Upper lobe of left lung (tissue), 6 donors: Measurements from ENCODE around the gene KLHL33. TPM values are rescaled to one million over a fixed set of nuclear protein-coding genes. Genes with fewer than 3 reads are reported as not detected.
A peak's percentile ranks its signal among the peaks of the same experiment; 100 is the strongest.

Experiments
- ATAC-seq, 2 donors: fragments of 200-7000 bp; cut with Tn5 transposase; one replicate each; pipeline ENCODE4 v1.9.1; 2022; ENCODE audit warnings: mild to moderate bottlenecking in 2 of 2, moderate library complexity in 2 of 2; ENCODE audit not compliant: low FRiP score in 2 of 2
- DNase-seq, 2 donors: peaks; one replicate each; pipeline ENCODE4 v3.0.0-alpha.2; 2019 to 2020
- H3K27ac ChIP-seq, 4 donors: fragments of 200-600 bp; sonication (generic); one replicate each; pipeline ENCODE4 v1.5.1; 2016 to 2019
- H3K27me3 ChIP-seq, 4 donors: fragments of 200-600 bp; sonication (generic); one replicate each; pipeline ENCODE4 v1.5.1; 2017 to 2019
- H3K36me3 ChIP-seq, 4 donors: fragments of 200-600 bp; sonication (generic); one replicate each; pipeline ENCODE4 v1.5.1; 2016 to 2019
- H3K4me1 ChIP-seq, 4 donors: fragments of 200-600 bp; sonication (generic); one replicate each; pipeline ENCODE4 v1.5.1; 2018 to 2019
- H3K4me3 ChIP-seq, 4 donors: fragments of 200-600 bp; sonication (generic); one replicate each; pipeline ENCODE4 v1.5.1; 2017 to 2019; ENCODE audit warnings: mild to moderate bottlenecking in 2 of 4, moderate library complexity in 1 of 4
- H3K9me3 ChIP-seq, 4 donors: fragments of 200-600 bp; sonication (generic); one replicate each; pipeline ENCODE4 v1.5.1; 2018 to 2019
- CTCF ChIP-seq, 6 experiments: fragments of 450-650 bp in 4 of 6; fragments of 200-600 bp in 2 of 6; sonication (generic) in 2 of 6; IDR thresholded peaks; one replicate each; pipeline ENCODE4 v1.5.1; 2016 to 2019; ENCODE audit warnings: antibody characterized with exemption in 6 of 6
- EP300 ChIP-seq, 4 donors: sonication (generic); formaldehyde crosslinking; IDR thresholded peaks; one replicate each; pipeline ENCODE4 v1.5.1; 2017; ENCODE audit warnings: antibody characterized with exemption in 4 of 4, control low read depth in 2 of 4
- POLR2A ChIP-seq, 4 donors: fragments of 450-650 bp; IDR thresholded peaks; one replicate each; pipeline ENCODE4 v1.5.1; 2016 to 2017; ENCODE audit warnings: antibody characterized with exemption in 4 of 4, mild to moderate bottlenecking in 2 of 4
- POLR2AphosphoS5 ChIP-seq, 2 donors: sonication (generic); formaldehyde crosslinking; IDR thresholded peaks; one replicate each; pipeline ENCODE4 v1.5.1; 2017; ENCODE audit warnings: antibody characterized with exemption in 2 of 2
- WGBS, 2 donors: methylation state at CpG; one replicate each; pipeline ENCODE4 v1.1.5; 2017 to 2018; 5-methylcytosine and 5-hydroxymethylcytosine counted together
- total RNA-seq, 6 donors: library from RNA; depleted of rRNA in 4 of 6; stranded (reverse); fragments of >200 nt in 4 of 6; gene quantifications; one replicate each; pipeline versions ENCODE4 v1.1.0 to v1.2.1, GENCODE V29; 2016 to 2021
- donor health status: DM: no; HTN: no; CAD: no; lungs with moderate emphysema.
- donor health status: DM: no; HTN: yes; CAD: no; lungs with severe emphysema.

KLHL33 gene
- total RNA-seq, 6 donors from 2014 or later: 0.22 to 0.60 (median 0.24) TPM; not detected in 3

- peaks cover 0 to 54% (median 37%) of the 10 kb centered on the region in 4 donors for H3K36me3 ChIP-seq
- DNase-seq (no peak), ATAC-seq (no peak)
- peaks cover 28 to 48% (median 37%) of the 10 kb centered on the region in 4 donors for H3K4me1 ChIP-seq
- H3K9me3 ChIP-seq: no peaks in the 10 kb centered on the region
- 84 to 87% methylated on average over 2 of the region's 2 CpGs for WGBS, 2 donors
- H3K4me3 ChIP-seq: no peak overlapping the region
- TF ChIP-seq POLR2AphosphoS5 (IDR thresholded peaks at IDR 0.05): no peak
- no peak overlapping the region for H3K27ac ChIP-seq
- no peaks in the 10 kb centered on the region for H3K27me3 ChIP-seq
Measured at GRCh38 chr14:20472536-20473169, 36.7 kb upstream of the KLHL33 start.

DNA sequence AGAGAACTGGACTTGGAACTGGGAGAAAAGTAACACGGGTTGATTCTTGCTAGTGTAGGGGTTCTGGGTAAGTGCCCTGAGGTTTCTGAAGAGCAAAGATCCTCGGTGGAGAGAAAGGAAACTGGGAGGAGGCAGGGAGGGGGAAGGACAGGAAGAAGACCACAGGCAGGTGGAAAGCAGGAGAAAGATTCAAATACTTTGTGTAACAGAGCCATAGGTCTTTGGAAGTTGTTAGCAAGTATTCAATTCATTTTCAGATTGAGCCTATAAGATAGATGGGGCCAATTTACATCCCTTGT lies 34.6 kb upstream of the KLHL33 start:
- H3K27me3 ChIP-seq: no peaks in the 10 kb centered on the region
- H3K9me3 ChIP-seq: no peaks in the 10 kb centered on the region
- H3K4me1 ChIP-seq: peaks cover 14 to 33% (median 22%) of the 10 kb centered on the region in 4 donors
- DNase-seq: no peak
- no peak for TF ChIP-seq CTCF (IDR thresholded peaks at IDR 0.05)
- TF ChIP-seq POLR2AphosphoS5 (IDR thresholded peaks at IDR 0.05): no peak
- TF ChIP-seq POLR2A (IDR thresholded peaks at IDR 0.05): no peak
- no peak for TF ChIP-seq EP300 (IDR thresholded peaks at IDR 0.05)
- H3K27ac ChIP-seq: peak overlapping the region; percentile 88 to 97 (median 94)
- no peak for ATAC-seq
- H3K4me3 ChIP-seq: peak overlapping the region; percentile 63 to 92 (median 88)
- 0 to 2% methylated on average over 2 of the region's 2 CpGs for WGBS, 2 donors
- peaks cover 0 to 35% (median 27%) of the 10 kb centered on the region in 4 donors for H3K36me3 ChIP-seq

- TF ChIP-seq EP300 (IDR thresholded peaks at IDR 0.05): peak in 1 of 4 donors; percentile 12
- no peak for TF ChIP-seq CTCF (IDR thresholded peaks at IDR 0.05)
- TF ChIP-seq POLR2A (IDR thresholded peaks at IDR 0.05): no peak
- TF ChIP-seq POLR2AphosphoS5 (IDR thresholded peaks at IDR 0.05): peak; percentile 26 to 55
- 0 to 1% methylated on average over 12 of the region's 12 CpGs for WGBS, 2 donors
- Histone ChIP-seq H3K4me3 (peak overlapping the region; percentile 63 to 92 (median 88)), H3K36me3 (peaks cover 0 to 30% (median 22%) of the 10 kb centered on the region in 4 donors), H3K27me3 (no peaks in the 10 kb centered on the region), H3K27ac (peak overlapping the region; percentile 88 to 97 (median 94)), H3K9me3 (no peaks in the 10 kb centered on the region), H3K4me1 (peaks cover 14 to 33% (median 22%) of the 10 kb centered on the region in 4 donors)
- peak; percentile 80 to 88 for ATAC-seq
- DNase-seq: peak in 1 of 2 donors; percentile 73
Measured at GRCh38 chr14:20469890-20470602, 34.1 kb upstream of the KLHL33 start.

DNA sequence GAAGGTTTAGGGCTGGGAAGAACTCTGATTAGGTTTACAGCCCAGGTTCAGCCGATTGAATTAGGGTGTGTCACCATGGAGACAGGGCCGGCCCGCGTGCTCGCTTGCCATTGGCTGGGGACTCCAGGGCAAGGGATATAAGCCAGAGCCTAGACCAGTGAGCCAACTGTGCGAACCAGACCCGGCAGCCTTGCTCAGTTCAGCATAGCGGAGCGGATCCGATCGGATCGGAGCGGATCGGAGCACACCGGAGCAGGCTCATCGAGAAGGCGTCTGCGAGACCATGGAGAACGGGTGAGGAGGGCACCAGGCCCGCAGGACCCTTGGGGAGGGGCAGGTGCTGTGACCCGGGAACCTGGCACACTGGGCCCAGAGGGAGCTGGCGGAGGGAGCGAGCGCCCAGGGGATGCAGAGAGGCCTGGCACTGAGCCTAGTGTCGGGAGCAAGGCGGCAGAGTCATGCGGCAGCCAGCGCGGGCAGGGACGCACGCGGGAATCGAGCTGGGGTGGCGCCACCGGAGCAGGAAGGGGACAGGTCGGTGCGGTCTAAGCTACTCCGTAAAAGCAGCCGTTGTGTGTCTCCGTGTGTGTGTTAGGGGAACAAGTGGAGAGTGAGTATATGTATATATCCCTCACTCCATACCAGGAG lies 33.4 kb upstream of the KLHL33 start, which contains the start of gene PNP:
TSS of gene PNP (plus strand) at position 165 of the 648 bp plus-strand sequence. CDS start at position 284, 119 bp downstream.
- Histone ChIP-seq H3K4me3 (peak within 1 kb of the TSS; percentile 63 to 92 (median 88)), H3K36me3 (peaks cover 0 to 23% (median 15%) of the 10 kb centered on the region in 4 donors), H3K27ac (peak within 1 kb of the TSS; percentile 88 to 97 (median 94)), H3K4me1 (peaks cover 14 to 33% (median 22%) of the 10 kb centered on the region in 4 donors), H3K27me3 (no peaks in the 10 kb centered on the region), H3K9me3 (no peaks in the 10 kb centered on the region)
- ATAC-seq (peak; percentile 97 to 98), DNase-seq (peak; percentile 93 to 94)
- TF ChIP-seq POLR2A (IDR thresholded peaks at IDR 0.05) (peak; percentile 75 to 98 (median 93)), EP300 (IDR thresholded peaks at IDR 0.05) (peak in 1 of 4 donors; percentile 16), CTCF (IDR thresholded peaks at IDR 0.05) (peak in 2 of 6 experiments; percentile 8 to 16), POLR2AphosphoS5 (IDR thresholded peaks at IDR 0.05) (peak; percentile 99 to 100)
- WGBS, 2 donors: 0 to 1% methylated on average over 17 to 36 of the region's 40 CpGs

- 30 to 31% methylated on average over 15 to 16 of the region's 16 CpGs for WGBS, 2 donors
- ATAC-seq (no peak), DNase-seq (no peak)
- H3K27ac ChIP-seq: peak overlapping the region; percentile 88 to 97 (median 94)
- H3K4me1 ChIP-seq: peaks cover 14 to 33% (median 22%) of the 10 kb centered on the region in 4 donors
- no peaks in the 10 kb centered on the region for H3K9me3 ChIP-seq
- TF ChIP-seq EP300 (IDR thresholded peaks at IDR 0.05): no peak
- no peak for TF ChIP-seq CTCF (IDR thresholded peaks at IDR 0.05)
- TF ChIP-seq POLR2AphosphoS5 (IDR thresholded peaks at IDR 0.05): no peak
- TF ChIP-seq POLR2A (IDR thresholded peaks at IDR 0.05): no peak
- peaks cover 0 to 17% (median 10%) of the 10 kb centered on the region in 4 donors for H3K36me3 ChIP-seq
- peak overlapping the region; percentile 63 to 92 (median 88) for H3K4me3 ChIP-seq
- no peaks in the 10 kb centered on the region for H3K27me3 ChIP-seq
Measured at GRCh38 chr14:20468764-20469241, 32.8 kb upstream of the KLHL33 start.
